C4-2B (cell line): ENCODE measurements around the gene CIAO3.
"Not testable (repeated sequence)": the region's sequence is repeated elsewhere in the genome, so short reads cannot be mapped to it uniquely, and the experiment has no call there.

ENCODE experiments used
- H3K27ac ChIP-seq: fragments of 450-650 bp; 2 replicates; pipeline ENCODE4 v1.5.1; 2017
- ZFX ChIP-seq: fragments of 450-650 bp; IDR thresholded peaks from 2 replicates; pipeline ENCODE4 v1.6.1; 2017
- TF ChIP-seq, protein P1 (sequence below): fragments of 450-650 bp; conservative IDR thresholded peaks from 2 replicates; pipeline ENCODE4 v1.5.1; 2017; ENCODE audit warnings: mild to moderate bottlenecking

CIAO3 gene

DNA sequence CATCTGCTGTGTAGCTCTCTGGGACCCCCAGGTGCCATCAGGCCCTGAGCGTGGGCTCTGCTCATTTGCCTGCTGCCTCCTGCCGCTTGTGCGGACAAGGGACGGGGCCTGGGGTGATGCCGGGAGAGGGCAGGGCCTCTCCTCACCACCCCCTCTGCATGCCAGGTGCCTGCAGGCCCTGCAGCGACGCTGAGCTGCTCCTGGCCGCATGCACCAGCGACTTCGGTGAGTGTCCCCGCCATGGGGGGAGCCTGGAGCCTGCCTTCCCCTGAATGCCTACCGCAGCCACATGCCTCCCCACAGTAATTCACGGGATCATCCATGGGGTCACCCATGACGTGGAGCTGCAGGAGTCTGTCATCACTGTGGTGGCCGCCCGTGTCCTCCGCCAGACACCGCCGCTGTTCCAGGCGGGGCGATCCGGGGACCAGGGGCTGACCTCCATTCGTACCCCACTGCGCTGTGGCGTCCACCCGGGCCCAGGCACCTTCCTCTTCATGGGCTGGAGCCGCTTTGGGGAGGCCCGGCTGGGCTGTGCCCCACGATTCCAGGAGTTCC lies 23.9 kb downstream of the CIAO3 start:
- peak overlapping the region; percentile 82 for H3K27ac ChIP-seq
- no peak for TF ChIP-seq ZFX
- TF ChIP-seq, protein P1, sequence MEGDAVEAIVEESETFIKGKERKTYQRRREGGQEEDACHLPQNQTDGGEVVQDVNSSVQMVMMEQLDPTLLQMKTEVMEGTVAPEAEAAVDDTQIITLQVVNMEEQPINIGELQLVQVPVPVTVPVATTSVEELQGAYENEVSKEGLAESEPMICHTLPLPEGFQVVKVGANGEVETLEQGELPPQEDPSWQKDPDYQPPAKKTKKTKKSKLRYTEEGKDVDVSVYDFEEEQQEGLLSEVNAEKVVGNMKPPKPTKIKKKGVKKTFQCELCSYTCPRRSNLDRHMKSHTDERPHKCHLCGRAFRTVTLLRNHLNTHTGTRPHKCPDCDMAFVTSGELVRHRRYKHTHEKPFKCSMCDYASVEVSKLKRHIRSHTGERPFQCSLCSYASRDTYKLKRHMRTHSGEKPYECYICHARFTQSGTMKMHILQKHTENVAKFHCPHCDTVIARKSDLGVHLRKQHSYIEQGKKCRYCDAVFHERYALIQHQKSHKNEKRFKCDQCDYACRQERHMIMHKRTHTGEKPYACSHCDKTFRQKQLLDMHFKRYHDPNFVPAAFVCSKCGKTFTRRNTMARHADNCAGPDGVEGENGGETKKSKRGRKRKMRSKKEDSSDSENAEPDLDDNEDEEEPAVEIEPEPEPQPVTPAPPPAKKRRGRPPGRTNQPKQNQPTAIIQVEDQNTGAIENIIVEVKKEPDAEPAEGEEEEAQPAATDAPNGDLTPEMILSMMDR = no peak

DNA sequence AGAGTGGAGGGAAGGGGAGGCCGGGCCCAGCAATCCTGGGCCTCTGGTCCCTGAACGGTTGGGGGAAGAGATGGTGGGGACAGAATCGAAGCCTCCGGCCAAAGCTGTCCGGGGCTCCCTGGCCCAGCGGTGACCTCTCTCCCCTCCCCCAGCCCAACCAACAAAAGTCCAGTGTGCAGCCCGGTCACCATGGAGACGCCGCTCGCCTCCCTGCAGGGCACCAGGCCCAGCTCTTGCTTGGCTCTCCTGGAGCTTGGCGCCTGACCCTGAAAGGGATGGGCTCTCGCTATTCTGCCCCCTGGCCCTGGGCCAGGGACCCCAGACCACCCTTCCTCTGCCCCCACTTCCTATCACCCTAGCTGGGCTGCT lies 24.6 kb downstream of the CIAO3 start:
- no peak for TF ChIP-seq ZFX
- TF ChIP-seq, protein P1 = no peak
- H3K27ac ChIP-seq = peak overlapping the region; percentile 82

DNA sequence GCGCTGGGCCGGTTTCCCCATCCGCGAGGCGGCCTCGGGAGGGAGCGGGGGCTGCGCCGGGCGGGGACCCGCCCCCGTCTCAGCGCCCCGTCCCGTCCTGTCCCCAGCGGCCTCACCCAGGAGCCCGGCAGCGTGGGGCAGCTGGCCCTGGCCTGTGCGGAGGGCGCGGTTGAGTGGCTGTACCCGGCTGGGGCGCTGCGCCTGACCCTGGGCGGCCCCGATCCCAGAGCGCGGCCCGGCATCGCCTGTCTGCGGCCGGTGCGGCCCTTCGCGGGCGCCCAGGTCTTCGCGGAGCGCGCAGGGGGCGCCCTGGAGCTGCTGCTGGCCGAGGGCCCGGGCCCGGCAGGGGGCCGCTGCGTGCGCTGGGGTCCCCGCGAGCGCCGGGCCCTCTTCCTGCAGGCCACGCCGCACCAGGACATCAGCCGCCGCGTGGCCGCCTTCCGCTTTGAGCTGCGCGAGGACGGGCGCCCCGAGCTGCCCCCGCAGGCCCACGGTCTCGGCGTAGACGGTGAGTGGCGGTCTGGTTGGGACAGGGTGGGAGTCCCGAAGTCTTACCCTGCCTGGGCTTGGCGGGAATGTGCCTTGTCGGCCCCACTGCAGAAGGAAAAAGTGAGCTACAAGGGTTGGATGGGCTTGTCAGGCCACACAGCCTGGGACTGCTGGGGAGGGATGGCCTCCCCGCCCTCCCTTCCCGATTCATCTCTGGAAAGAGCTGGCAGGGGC lies 25.2 kb downstream of the CIAO3 start:
- TF ChIP-seq, protein P1 = peak; percentile 62
- TF ChIP-seq ZFX = peak; percentile 73
- peak overlapping the region; percentile 82 for H3K27ac ChIP-seq

DNA sequence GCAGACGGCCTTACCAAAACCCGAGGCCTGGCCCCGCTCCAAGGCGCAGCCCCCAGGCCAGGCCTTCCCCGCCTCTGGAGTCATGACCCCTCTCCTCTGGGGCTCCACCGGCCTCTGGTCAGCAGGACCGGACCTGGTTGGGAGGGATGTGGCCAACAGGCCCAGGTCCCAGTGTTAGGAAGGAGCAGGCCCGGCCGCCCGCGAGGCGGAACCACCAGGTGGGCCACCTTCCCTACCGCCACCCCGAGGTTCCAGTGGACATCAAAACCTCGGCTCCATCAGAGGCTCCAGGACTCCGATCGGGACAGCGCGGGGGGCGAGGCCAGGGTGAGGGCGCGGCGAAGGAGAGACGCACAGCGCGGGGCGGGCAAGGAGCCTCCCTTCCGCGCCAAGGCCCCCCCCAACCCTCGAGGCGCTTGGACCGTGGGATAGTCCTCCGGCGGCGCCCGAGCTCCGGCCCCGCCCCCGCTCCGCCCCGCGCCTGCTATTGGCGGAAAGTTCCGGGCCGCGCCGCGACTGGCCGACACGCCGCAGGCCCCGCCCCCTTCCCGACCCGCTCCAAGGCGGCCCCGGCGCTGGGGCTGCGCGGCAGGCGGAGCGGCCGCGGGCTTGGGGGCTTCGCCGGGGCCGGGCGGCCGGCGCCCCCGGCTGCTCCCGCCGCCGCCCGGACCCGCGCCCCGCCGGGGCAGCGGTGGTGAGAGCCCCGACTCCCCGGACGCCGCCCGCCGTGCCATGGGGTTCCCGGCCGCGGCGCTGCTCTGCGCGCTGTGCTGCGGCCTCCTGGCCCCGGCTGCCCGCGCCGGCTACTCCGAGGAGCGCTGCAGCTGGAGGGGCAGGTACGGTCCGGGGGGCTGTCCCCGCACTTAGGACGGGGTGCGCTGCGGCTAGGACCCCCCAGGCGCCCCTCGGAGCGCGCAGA lies 26.0 kb downstream of the CIAO3 start, which contains the start of gene METRN:
METRN (plus strand) TSS at position 561 of the 919 bp plus-strand sequence; CDS start at position 733, 172 bp downstream.
- peak within 1 kb of the TSS; percentile 82 for H3K27ac ChIP-seq
- TF ChIP-seq, protein P1 = no peak
- no peak for TF ChIP-seq ZFX

DNA sequence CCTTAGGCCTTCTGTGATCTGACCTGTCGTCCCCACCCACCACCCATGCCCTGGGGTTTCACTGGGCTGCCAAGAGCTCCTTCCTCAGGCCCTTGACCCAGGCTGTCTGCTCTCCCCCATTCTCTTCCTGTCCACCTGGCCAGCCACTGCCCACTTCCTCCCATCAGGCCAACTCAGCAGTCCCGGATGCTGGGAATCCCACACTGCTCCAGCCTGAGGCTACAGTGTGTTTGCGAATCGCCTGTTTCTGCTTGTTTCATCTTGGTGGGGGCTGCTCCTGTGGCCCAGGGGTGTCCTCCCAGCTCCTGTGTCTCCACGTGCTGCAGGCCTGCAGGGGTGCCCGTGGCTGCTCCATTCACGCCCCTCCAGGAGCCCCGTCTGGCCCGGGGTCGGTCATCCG lies 26.7 kb downstream of the CIAO3 start:
- TF ChIP-seq, protein P1 = no peak
- no peak for TF ChIP-seq ZFX
- peak overlapping the region; percentile 82 for H3K27ac ChIP-seq

DNA sequence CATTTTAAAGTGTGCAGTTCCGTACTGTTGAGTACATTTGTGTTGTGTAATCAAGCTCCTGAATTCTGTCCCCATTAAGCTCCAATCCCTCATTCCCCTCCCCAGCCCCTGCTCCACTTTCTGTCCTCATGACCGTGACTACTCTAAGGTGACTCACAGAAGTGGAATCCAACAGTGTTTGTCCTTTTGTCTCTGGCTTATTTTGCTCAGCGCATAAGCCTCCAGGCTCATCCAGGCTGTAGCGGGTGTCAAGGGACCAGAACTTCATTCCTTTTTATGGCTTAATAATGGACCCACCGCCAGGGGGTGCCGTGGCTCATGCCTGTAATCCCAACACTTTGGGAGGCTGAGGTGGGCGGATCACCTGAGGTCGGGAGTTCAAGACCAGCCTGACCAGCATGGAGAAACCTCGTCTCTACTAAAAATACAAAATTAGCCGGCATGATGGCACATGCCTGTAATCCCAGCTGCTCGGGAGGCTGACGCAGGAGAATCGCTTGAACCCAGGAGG lies 28.0 kb downstream of the CIAO3 start:
- H3K27ac ChIP-seq = not testable (repeated sequence)
- TF ChIP-seq, protein P1 = peak; percentile 48
